HepG2 (cell line): ENCODE results near the gene PALMD. TPM values are rescaled to one million over a fixed set of nuclear protein-coding genes. Genes with fewer than 3 reads are reported as not detected.
A peak's percentile ranks its signal among the peaks of the same experiment; 100 is the strongest.

ENCODE experiments used
- ATAC-seq: fragments of 200-7000 bp; cut with Tn5 transposase; 3 replicates; pipeline ENCODE4 v1.9.1; 2020; ENCODE audit warnings: mild to moderate bottlenecking, moderate library complexity
- BruUV-seq: library from RNA; stranded (reverse); fragments of 400-500 nt; replicated peaks from 2 replicates; lab custom pipeline; 2021; lab: Mats Ljungman, UMichigan
- CTCF ChIA-PET: fragments of 300-600 bp; formaldehyde crosslinking; extraction: SDS; loops from one replicate; lab custom pipeline; 2021; ENCODE audit warnings: low total read pairs, inconsistent platforms, low intra/inter-chr PET ratio; lab: Yijun Ruan, JAX
- POLR2A ChIA-PET: fragments of 350-600 bp; sonication (Branson Sonifier 250); formaldehyde crosslinking; loops from one replicate; lab custom pipeline; 2020; ENCODE audit warnings: antibody characterized with exemption, inconsistent platforms; lab: Yijun Ruan, JAX
- DNase-seq: peaks from one replicate; pipeline ENCODE4 v3.0.0-alpha.2; 2015; ENCODE audit warnings: low spot score
- FAIRE-seq: peaks from 3 replicates; lab custom pipeline; 2011; peaks lifted over from hg19 to GRCh38; lab: Jason Lieb, UNC
- H2AFZ ChIP-seq: one replicate; pipeline ENCODE4 v1.6.1; 2011; ENCODE audit warnings: low read length, inconsistent platforms
- H3K27ac ChIP-seq: fragments of 300-600 bp; 3 replicates; pipeline ENCODE4 v1.8.0; 2011; ENCODE audit warnings: mixed run types, mild to moderate bottlenecking, mixed read lengths, low read length, inconsistent platforms; ENCODE audit not compliant: insufficient read depth; ENCODE audit errors: extremely low read length
- H3K27me3 ChIP-seq, 2 experiments: fragments of 200-600 bp in 1 of 2; 2 replicates in 1 of 2; 3 replicates in 1 of 2; pipeline versions ENCODE4 v1.6.0 to v1.8.0; 2011; ENCODE audit warnings: low read length in 2 of 2, mild to moderate bottlenecking in 2 of 2, moderate library complexity in 2 of 2, inconsistent platforms in 1 of 2; ENCODE audit not compliant: insufficient read depth in 2 of 2, control insufficient read depth in 1 of 2
- H3K36me3 ChIP-seq, 2 experiments: fragments of 200-600 bp in 1 of 2; replicated peaks in 1 of 2; 2 replicates in 1 of 2; 3 replicates in 1 of 2; pipeline versions ENCODE4 v1.5.1 to v1.8.0; 2011; ENCODE audit warnings: low read length in 2 of 2, inconsistent platforms in 1 of 2; ENCODE audit not compliant: insufficient read depth in 2 of 2, control insufficient read depth in 1 of 2
- H3K4me1 ChIP-seq: 2 replicates; pipeline ENCODE4 v1.5.1; 2012; ENCODE audit warnings: low read length, inconsistent platforms; ENCODE audit not compliant: insufficient read depth
- H3K4me2 ChIP-seq: 2 replicates; pipeline ENCODE4 v1.6.0; 2011; ENCODE audit warnings: low read depth, low read length, inconsistent platforms
- H3K4me3 ChIP-seq, 3 experiments: fragments of 200-600 bp in 1 of 3; sonication (generic), shearing (Covaris generic) in 1 of 3; replicated peaks in 1 of 3; 2 replicates each; pipeline ENCODE4 v1.5.1; 2011 to 2016; ENCODE audit warnings: low read length in 3 of 3, inconsistent platforms in 2 of 3, low read depth in 2 of 3, mild to moderate bottlenecking in 2 of 3, control low read depth in 1 of 3, mixed read lengths in 1 of 3; ENCODE audit not compliant: insufficient read depth in 1 of 3
- H3K79me2 ChIP-seq: one replicate; pipeline ENCODE4 v1.6.1; 2011; ENCODE audit warnings: low read length, inconsistent platforms; ENCODE audit not compliant: insufficient read depth
- H3K9ac ChIP-seq: 2 replicates; pipeline ENCODE4 v1.6.0; 2011; ENCODE audit warnings: mild to moderate bottlenecking, low read depth, low read length, inconsistent platforms; ENCODE audit not compliant: insufficient read depth
- H3K9me3 ChIP-seq: 2 replicates; pipeline ENCODE4 v1.5.1; 2012; ENCODE audit warnings: mild to moderate bottlenecking, low read length
- H4K20me1 ChIP-seq: 2 replicates; pipeline ENCODE4 v1.6.0; 2011; ENCODE audit warnings: inconsistent platforms, mild to moderate bottlenecking, low read length, moderate library complexity; ENCODE audit not compliant: insufficient read depth
- GATAD2A ChIP-seq: IDR thresholded peaks from 2 replicates; pipeline ENCODE4 v1.6.1; 2016
- HNRNPLL ChIP-seq: fragments of 200-400 bp; formaldehyde crosslinking; IDR thresholded peaks from 2 replicates; pipeline ENCODE4 v1.6.1; 2017; ENCODE audit warnings: mild to moderate bottlenecking, low read depth, low read length; ENCODE audit not compliant: poor library complexity, severe bottlenecking
- POGZ ChIP-seq: sonication (generic); formaldehyde crosslinking; IDR thresholded peaks from 2 replicates; pipeline ENCODE4 v1.4.0; 2020; ENCODE audit warnings: mild to moderate bottlenecking, missing genetic modification reagents
- RFX1 ChIP-seq: fragments of 450-650 bp; IDR thresholded peaks from 2 replicates; pipeline ENCODE4 v1.6.1; 2017
- SAP130 ChIP-seq: IDR thresholded peaks from 2 replicates; pipeline ENCODE4 v1.6.1; 2016; ENCODE audit warnings: low read depth
- STAG1 ChIP-seq: sonication (generic); formaldehyde crosslinking; IDR thresholded peaks from 2 replicates; pipeline ENCODE4 v1.4.0; 2020; ENCODE audit warnings: missing genetic modification reagents
- ZMYM4 ChIP-seq: sonication (generic); formaldehyde crosslinking; IDR thresholded peaks from 2 replicates; pipeline ENCODE4 v1.8.1; 2023; ENCODE audit warnings: mild to moderate bottlenecking, missing genetic modification reagents
- ZNF644 ChIP-seq: IDR thresholded peaks from 2 replicates; pipeline ENCODE4 v1.6.1; 2016; ENCODE audit warnings: low read depth
- WGBS: methylation state at CpG from one replicate; pipeline ENCODE4 v1.1.6; 2017; ENCODE audit warnings: low lambda C conversion rate; 5-methylcytosine and 5-hydroxymethylcytosine counted together
- in situ Hi-C: cut with HindIII; loops from 2 replicates; pipeline ENCODE4 v1.10.0; 2017; ENCODE audit warnings: low pct_unique_long_range_greater_than_20kb; ENCODE audit not compliant: extremely low pct_ligation_motif_present
- intact Hi-C: fragments of 100-400 bp; cut with micrococcal nuclease; formaldehyde crosslinking; loops from one replicate; pipeline ENCODE4 v1.10.0; 2022; ENCODE audit not compliant: unreplicated experiment
- polyA plus RNA-seq, 8 experiments: library from polyadenylated mRNA; depleted of rRNA in 3 of 8; stranded (reverse) in 7 of 8; unstranded in 1 of 8; fragments of >200 nt; fragmentation: Illumina TruSeq in 4 of 8; extraction: Trizol in 4 of 8; gene quantifications; 2 replicates each; pipeline versions ENCODE4 v1.2.1 to v1.2.3, GENCODE V29; 2011 to 2016; ENCODE audit warnings: low read depth in 4 of 8, missing spikeins in 1 of 8, mixed read lengths in 1 of 8; ENCODE audit not compliant: insufficient read depth in 1 of 8
- total RNA-seq, 5 experiments: library from RNA; depleted of rRNA; stranded (reverse); fragments of >200 nt; fragmentation: Illumina TruSeq; extraction: Trizol; gene quantifications; 2 replicates each; pipeline ENCODE4 v1.2.3, GENCODE V29; 2016; ENCODE audit warnings: low read depth in 1 of 5
- TF ChIP-seq, protein P1 (sequence below): IDR thresholded peaks from 2 replicates; pipeline ENCODE4 v1.6.1; 2016; ENCODE audit warnings: low read depth, borderline replicate concordance
- TF ChIP-seq, protein P2 (sequence below): sonication (generic); formaldehyde crosslinking; IDR thresholded peaks from 2 replicates; pipeline ENCODE4 v1.5.0; 2020; ENCODE audit warnings: mild to moderate bottlenecking, missing genetic modification reagents, moderate library complexity
- TF ChIP-seq, protein P3 (sequence below): sonication (generic); formaldehyde crosslinking; IDR thresholded peaks from 2 replicates; pipeline ENCODE4 v1.4.0; 2020; ENCODE audit warnings: mild to moderate bottlenecking, missing genetic modification reagents
- TF ChIP-seq, protein P4 (sequence below), 2 experiments: sonication (generic) in 1 of 2; formaldehyde crosslinking in 1 of 2; IDR thresholded peaks; 2 replicates each; pipeline versions ENCODE4 v1.4.0 to v1.6.1; 2018 to 2020; ENCODE audit warnings: missing genetic modification reagents in 2 of 2, borderline replicate concordance in 1 of 2, low read depth in 1 of 2, mild to moderate bottlenecking in 1 of 2, missing biosample characterization in 1 of 2
- TF ChIP-seq, protein P5 (sequence below): sonication (generic); formaldehyde crosslinking; IDR thresholded peaks from 2 replicates; pipeline ENCODE4 v1.5.1; 2020; ENCODE audit warnings: missing genetic modification reagents, mild to moderate bottlenecking, borderline replicate concordance
- TF ChIP-seq, protein P6 (sequence below): IDR thresholded peaks from 2 replicates; pipeline ENCODE4 v1.6.1; 2016; ENCODE audit warnings: low read depth

PALMD gene
- total and polyA plus RNA-seq, 2 of the 13 experiments (the other 11 are each of a cell fraction or from before 2014, with no cell fraction given), result 5.5 to 31.1 TPM

DNA sequence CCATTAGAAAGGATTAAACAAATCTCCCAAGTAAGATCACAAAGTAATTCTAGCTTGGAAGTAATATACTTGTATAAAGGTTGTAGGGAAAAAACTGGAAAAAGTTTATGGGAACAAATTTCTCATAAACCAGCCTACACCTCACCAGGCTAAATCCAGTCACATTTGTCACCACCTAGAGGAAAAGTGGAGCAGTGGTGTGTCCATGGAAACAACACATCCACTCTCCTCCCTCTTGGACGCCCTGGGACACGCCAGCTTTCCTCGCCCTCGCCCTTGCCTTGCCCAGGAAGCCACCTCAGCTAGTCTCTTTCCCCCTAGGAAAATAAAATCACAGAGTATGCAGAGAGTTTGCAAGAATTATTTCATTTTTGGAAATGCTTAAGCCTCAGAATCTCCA lies 2.2 kb downstream of the PALMD start:
- WGBS, result 20% methylated on average over 4 of the region's 4 CpGs
- DNase-seq, result peak; percentile 71
- H3K27ac ChIP-seq, result peak overlapping the region; percentile 87
- TF ChIP-seq RFX1 (peak; percentile 22; the same call in 1 of the 2 replicates), POGZ (CRISPR knock-in tag) (peak; percentile 69), STAG1 (peak; percentile 64), ZNF644 (CRISPR knock-in tag) (peak; percentile 95), ZMYM4 (CRISPR knock-in tag) (peak; percentile 63; the same call in 1 of the 2 replicates), SAP130 (CRISPR knock-in tag) (0 out of 2 replicates have a peak, but pooled peaks have one; percentile 23), GATAD2A (no peak), HNRNPLL (peak; percentile 23)
- TF ChIP-seq, protein P1, sequence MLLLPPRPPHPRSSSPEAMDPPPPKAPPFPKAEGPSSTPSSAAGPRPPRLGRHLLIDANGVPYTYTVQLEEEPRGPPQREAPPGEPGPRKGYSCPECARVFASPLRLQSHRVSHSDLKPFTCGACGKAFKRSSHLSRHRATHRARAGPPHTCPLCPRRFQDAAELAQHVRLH (CRISPR knock-in tag), result no peak
- TF ChIP-seq, protein P2, sequence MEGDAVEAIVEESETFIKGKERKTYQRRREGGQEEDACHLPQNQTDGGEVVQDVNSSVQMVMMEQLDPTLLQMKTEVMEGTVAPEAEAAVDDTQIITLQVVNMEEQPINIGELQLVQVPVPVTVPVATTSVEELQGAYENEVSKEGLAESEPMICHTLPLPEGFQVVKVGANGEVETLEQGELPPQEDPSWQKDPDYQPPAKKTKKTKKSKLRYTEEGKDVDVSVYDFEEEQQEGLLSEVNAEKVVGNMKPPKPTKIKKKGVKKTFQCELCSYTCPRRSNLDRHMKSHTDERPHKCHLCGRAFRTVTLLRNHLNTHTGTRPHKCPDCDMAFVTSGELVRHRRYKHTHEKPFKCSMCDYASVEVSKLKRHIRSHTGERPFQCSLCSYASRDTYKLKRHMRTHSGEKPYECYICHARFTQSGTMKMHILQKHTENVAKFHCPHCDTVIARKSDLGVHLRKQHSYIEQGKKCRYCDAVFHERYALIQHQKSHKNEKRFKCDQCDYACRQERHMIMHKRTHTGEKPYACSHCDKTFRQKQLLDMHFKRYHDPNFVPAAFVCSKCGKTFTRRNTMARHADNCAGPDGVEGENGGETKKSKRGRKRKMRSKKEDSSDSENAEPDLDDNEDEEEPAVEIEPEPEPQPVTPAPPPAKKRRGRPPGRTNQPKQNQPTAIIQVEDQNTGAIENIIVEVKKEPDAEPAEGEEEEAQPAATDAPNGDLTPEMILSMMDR, result peak; percentile 77
- TF ChIP-seq, protein P3, sequence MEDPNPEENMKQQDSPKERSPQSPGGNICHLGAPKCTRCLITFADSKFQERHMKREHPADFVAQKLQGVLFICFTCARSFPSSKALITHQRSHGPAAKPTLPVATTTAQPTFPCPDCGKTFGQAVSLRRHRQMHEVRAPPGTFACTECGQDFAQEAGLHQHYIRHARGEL (CRISPR knock-in tag), result peak; percentile 99
- TF ChIP-seq, protein P4, sequence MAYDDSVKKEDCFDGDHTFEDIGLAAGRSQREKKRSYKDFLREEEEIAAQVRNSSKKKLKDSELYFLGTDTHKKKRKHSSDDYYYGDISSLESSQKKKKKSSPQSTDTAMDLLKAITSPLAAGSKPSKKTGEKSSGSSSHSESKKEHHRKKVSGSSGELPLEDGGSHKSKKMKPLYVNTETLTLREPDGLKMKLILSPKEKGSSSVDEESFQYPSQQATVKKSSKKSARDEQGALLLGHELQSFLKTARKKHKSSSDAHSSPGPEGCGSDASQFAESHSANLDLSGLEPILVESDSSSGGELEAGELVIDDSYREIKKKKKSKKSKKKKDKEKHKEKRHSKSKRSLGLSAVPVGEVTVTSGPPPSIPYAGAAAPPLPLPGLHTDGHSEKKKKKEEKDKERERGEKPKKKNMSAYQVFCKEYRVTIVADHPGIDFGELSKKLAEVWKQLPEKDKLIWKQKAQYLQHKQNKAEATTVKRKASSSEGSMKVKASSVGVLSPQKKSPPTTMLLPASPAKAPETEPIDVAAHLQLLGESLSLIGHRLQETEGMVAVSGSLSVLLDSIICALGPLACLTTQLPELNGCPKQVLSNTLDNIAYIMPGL (CRISPR knock-in tag; IDR thresholded peaks at IDR 0.05; ENCODE audit: borderline replicate concordance in 1 of 2, low read depth in 1 of 2), result peak in 1 of 2 experiments; percentile 35; a peak in 1 of 4 replicates
- TF ChIP-seq, protein P5, sequence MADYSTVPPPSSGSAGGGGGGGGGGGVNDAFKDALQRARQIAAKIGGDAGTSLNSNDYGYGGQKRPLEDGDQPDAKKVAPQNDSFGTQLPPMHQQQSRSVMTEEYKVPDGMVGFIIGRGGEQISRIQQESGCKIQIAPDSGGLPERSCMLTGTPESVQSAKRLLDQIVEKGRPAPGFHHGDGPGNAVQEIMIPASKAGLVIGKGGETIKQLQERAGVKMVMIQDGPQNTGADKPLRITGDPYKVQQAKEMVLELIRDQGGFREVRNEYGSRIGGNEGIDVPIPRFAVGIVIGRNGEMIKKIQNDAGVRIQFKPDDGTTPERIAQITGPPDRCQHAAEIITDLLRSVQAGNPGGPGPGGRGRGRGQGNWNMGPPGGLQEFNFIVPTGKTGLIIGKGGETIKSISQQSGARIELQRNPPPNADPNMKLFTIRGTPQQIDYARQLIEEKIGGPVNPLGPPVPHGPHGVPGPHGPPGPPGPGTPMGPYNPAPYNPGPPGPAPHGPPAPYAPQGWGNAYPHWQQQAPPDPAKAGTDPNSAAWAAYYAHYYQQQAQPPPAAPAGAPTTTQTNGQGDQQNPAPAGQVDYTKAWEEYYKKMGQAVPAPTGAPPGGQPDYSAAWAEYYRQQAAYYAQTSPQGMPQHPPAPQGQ (CRISPR knock-in tag), result no peak
- TF ChIP-seq, protein P6, sequence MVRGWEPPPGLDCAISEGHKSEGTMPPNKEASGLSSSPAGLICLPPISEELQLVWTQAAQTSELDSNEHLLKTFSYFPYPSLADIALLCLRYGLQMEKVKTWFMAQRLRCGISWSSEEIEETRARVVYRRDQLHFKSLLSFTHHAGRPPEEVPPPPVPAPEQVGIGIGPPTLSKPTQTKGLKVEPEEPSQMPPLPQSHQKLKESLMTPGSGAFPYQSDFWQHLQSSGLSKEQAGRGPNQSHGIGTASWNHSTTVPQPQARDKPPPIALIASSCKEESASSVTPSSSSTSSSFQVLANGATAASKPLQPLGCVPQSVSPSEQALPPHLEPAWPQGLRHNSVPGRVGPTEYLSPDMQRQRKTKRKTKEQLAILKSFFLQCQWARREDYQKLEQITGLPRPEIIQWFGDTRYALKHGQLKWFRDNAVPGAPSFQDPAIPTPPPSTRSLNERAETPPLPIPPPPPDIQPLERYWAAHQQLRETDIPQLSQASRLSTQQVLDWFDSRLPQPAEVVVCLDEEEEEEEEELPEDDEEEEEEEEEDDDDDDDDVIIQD, result peak; percentile 19; the same call in 1 of the 2 replicates

More for the DNA sequence above, 2.2 kb downstream of the PALMD start:
- Histone ChIP-seq H3K36me3 (no peaks in the 10 kb centered on the region; a peak in 2 of 5 replicates), H2AFZ (peak overlapping the region; percentile 52), H3K9ac (peak overlapping the region; percentile 76), H3K27me3 (no peaks in the 10 kb centered on the region; a peak in 1 of 5 replicates), H3K79me2 (peaks cover 29% of the 10 kb centered on the region), H4K20me1 (no peaks in the 10 kb centered on the region; the same call in 1 of the 2 replicates), H3K9me3 (no peaks in the 10 kb centered on the region), H3K4me1 (peaks cover 53% of the 10 kb centered on the region), H3K4me2 (peak overlapping the region; percentile 85), H3K4me3 (peak overlapping the region; percentile 74 to 86 (median 80))
- peak; percentile 82 for ATAC-seq
- no TSS peak for BruUV-seq
- in situ Hi-C loops, result no loop called here
- peak; percentile 89 for FAIRE-seq
- ChIA-PET POLR2A (interaction anchor here (3.2 to 4.2 kb wide), 4 partner anchors 13 to 82 kb away, joined by 18 to 32 read pairs (median 20); no protein-coding TSS in a partner anchor), CTCF (interaction anchor here (0.9 kb wide), 1 partner anchor 167 kb away, joined by 4 read pairs; no protein-coding TSS in a partner anchor)
- intact Hi-C loops, result loop anchor here (5.0 kb wide), 2 partner anchors 46 to 146 kb away; no protein-coding TSS in a partner anchor
